HCT116 (cell line): ENCODE data around the gene FKBP5. TPM values are rescaled to one million over a fixed set of nuclear protein-coding genes. Genes with fewer than 3 reads are reported as not detected.

ENCODE experiments used
- ATAC-seq: fragments of 200-7000 bp; cut with Tn5 transposase; 2 replicates; pipeline ENCODE4 v1.9.1; 2020; ENCODE audit warnings: mild to moderate bottlenecking, moderate library complexity
- BruUV-seq: library from RNA; stranded (reverse); fragments of 400-500 nt; replicated peaks from 2 replicates; lab custom pipeline; 2021; lab: Mats Ljungman, UMichigan
- CTCF ChIA-PET: fragments of 300-600 bp; sonication (Branson Sonifier 250); formaldehyde crosslinking; loops from one replicate; lab custom pipeline; 2021; ENCODE audit warnings: antibody characterized with exemption; lab: Charles Lee
- POLR2A ChIA-PET: fragments of 300-600, 350-600 bp; sonication (Branson Sonifier 250); formaldehyde crosslinking; loops from one replicate; lab custom pipeline; 2021; ENCODE audit warnings: antibody characterized with exemption; lab: Charles Lee
- RAD21 ChIA-PET, 2 experiments: fragments of 300-600 bp; sonication (Branson Sonifier 250); formaldehyde crosslinking; loops; one replicate each; lab custom pipeline; 2023; ENCODE audit warnings: low total read pairs in 2 of 2; ENCODE audit not compliant: uncharacterized antibody in 2 of 2, unreplicated experiment in 2 of 2, low non-redundant PET in 1 of 2; lab: Charles Lee
- DNase-seq: peaks from one replicate; pipeline ENCODE4 v3.0.0-alpha.2; 2010; ENCODE audit warnings: low read depth, low spot score
- H2AFZ ChIP-seq: fragments of 200-600 bp; shearing (Covaris generic), sonication (generic); 2 replicates; pipeline ENCODE4 v1.6.1; 2017; ENCODE audit warnings: low read depth, mixed run types, mixed read lengths, antibody characterized with exemption, low read length; ENCODE audit not compliant: poor library complexity, severe bottlenecking
- H3K27ac ChIP-seq: 2 replicates; pipeline ENCODE4 v1.5.1; 2012; ENCODE audit warnings: low read depth, low read length
- H3K27me3 ChIP-seq: fragments of 200-600 bp; sonication (generic); 2 replicates; pipeline ENCODE4 v1.6.1; 2016; ENCODE audit warnings: mixed run types, low read length, mixed read lengths; ENCODE audit not compliant: insufficient read depth
- H3K36me3 ChIP-seq, 2 experiments: fragments of 200-500 bp in 1 of 2; fragments of 200-600 bp in 1 of 2; sonication (Bioruptor generic) in 1 of 2; sonication (generic) in 1 of 2; 2 replicates each; pipeline versions ENCODE4 v1.5.1 to v1.6.1; 2014 to 2016; ENCODE audit warnings: low read length in 2 of 2, inconsistent platforms in 1 of 2, mixed read lengths in 1 of 2, mixed run types in 1 of 2; ENCODE audit not compliant: insufficient read depth in 2 of 2, control insufficient read depth in 1 of 2
- H3K4me1 ChIP-seq, 2 experiments: fragments of 200-600 bp in 1 of 2; sonication (generic) in 1 of 2; 2 replicates each; pipeline versions ENCODE4 v1.5.1 to v1.6.1; 2012 to 2017; ENCODE audit warnings: low read length in 2 of 2, inconsistent platforms in 1 of 2, mild to moderate bottlenecking in 1 of 2, mixed read lengths in 1 of 2, mixed run types in 1 of 2, moderate library complexity in 1 of 2; ENCODE audit not compliant: insufficient read depth in 2 of 2, control insufficient read depth in 1 of 2
- H3K4me2 ChIP-seq: fragments of 200-600 bp; sonication (generic); 2 replicates; pipeline ENCODE4 v1.6.1; 2017; ENCODE audit warnings: mixed run types, low read length, mixed read lengths
- H3K4me3 ChIP-seq, 2 experiments: fragments of 200-600 bp in 1 of 2; sonication (generic) in 1 of 2; replicated peaks in 1 of 2; 2 replicates each; pipeline ENCODE4 v1.5.1; 2011 to 2016; ENCODE audit warnings: low read length in 2 of 2, control low read depth in 1 of 2, low read depth in 1 of 2, mild to moderate bottlenecking in 1 of 2, mixed read lengths in 1 of 2, mixed run types in 1 of 2
- H3K79me2 ChIP-seq: fragments of 200-600 bp; sonication (generic); 2 replicates; pipeline ENCODE4 v1.6.1; 2017; ENCODE audit warnings: mild to moderate bottlenecking, mixed run types, low read length, moderate library complexity, mixed read lengths; ENCODE audit not compliant: insufficient read depth
- H3K9ac ChIP-seq: fragments of 200-600 bp; sonication (generic); 2 replicates; pipeline ENCODE4 v1.6.1; 2016; ENCODE audit warnings: low read length, mixed read lengths
- H3K9me2 ChIP-seq: fragments of 200-600 bp; sonication (generic), shearing (Covaris generic); 2 replicates; pipeline ENCODE4 v1.6.1; 2017; ENCODE audit warnings: mixed run types, mild to moderate bottlenecking, moderate library complexity; ENCODE audit not compliant: insufficient read depth
- H3K9me3 ChIP-seq, 2 experiments: fragments of 200-500 bp in 1 of 2; fragments of 200-600 bp in 1 of 2; sonication (Bioruptor generic) in 1 of 2; sonication (generic) in 1 of 2; 2 replicates each; pipeline ENCODE4 v1.6.1; 2014 to 2017; ENCODE audit warnings: low read length in 2 of 2, mixed read lengths in 2 of 2, inconsistent platforms in 1 of 2, low read depth in 1 of 2, mild to moderate bottlenecking in 1 of 2, mixed run types in 1 of 2, moderate library complexity in 1 of 2; ENCODE audit not compliant: control insufficient read depth in 1 of 2, insufficient read depth in 1 of 2
- H4K20me1 ChIP-seq: fragments of 200-600 bp; sonication (generic), shearing (Covaris generic); 2 replicates; pipeline ENCODE4 v1.6.1; 2017; ENCODE audit warnings: mixed run types, mild to moderate bottlenecking, moderate library complexity; ENCODE audit not compliant: insufficient read depth
- ELF1 ChIP-seq: IDR thresholded peaks from 2 replicates; pipeline ENCODE4 v1.6.1; 2012; ENCODE audit warnings: low read depth, borderline replicate concordance
- EZH2 ChIP-seq: fragments of 200-600 bp; sonication (generic); IDR thresholded peaks from 2 replicates; pipeline ENCODE4 v1.6.1; 2017; ENCODE audit warnings: antibody characterized with exemption, mixed run types
- EZH2phosphoT487 ChIP-seq: fragments of 200-600 bp; IDR thresholded peaks from 2 replicates; pipeline ENCODE4 v1.6.1; 2018; ENCODE audit warnings: antibody characterized with exemption, borderline replicate concordance
- JUND ChIP-seq: IDR thresholded peaks from 2 replicates; pipeline ENCODE4 v1.6.1; 2012
- POLR2A ChIP-seq: IDR thresholded peaks from 2 replicates; pipeline ENCODE4 v1.7.0; 2011; ENCODE audit warnings: borderline replicate concordance; ENCODE audit not compliant: insufficient read depth, insufficient read length; ENCODE audit errors: extremely low read depth
- SIN3A ChIP-seq: IDR thresholded peaks from 2 replicates; pipeline ENCODE4 v1.6.1; 2012; ENCODE audit warnings: low read depth
- SRF ChIP-seq: IDR thresholded peaks from 2 replicates; pipeline ENCODE4 v1.6.1; 2012; ENCODE audit warnings: low read depth
- TCF7L2 ChIP-seq: IDR thresholded peaks from 2 replicates; pipeline ENCODE4 v1.7.0; 2011; ENCODE audit warnings: borderline replicate concordance, inconsistent platforms; ENCODE audit not compliant: insufficient read depth, insufficient read length; ENCODE audit errors: extremely low read depth
- ZFX ChIP-seq: fragments of 450-650 bp; IDR thresholded peaks from 2 replicates; pipeline ENCODE4 v1.6.1; 2017
- ZNF274 ChIP-seq: fragments of 200-500 bp; sonication (Bioruptor generic); IDR thresholded peaks from 2 replicates; pipeline ENCODE4 v1.6.1; 2014; ENCODE audit warnings: mild to moderate bottlenecking, low read depth, low read length, inconsistent platforms
- intact Hi-C: fragments of 100-400 bp; cut with micrococcal nuclease; formaldehyde crosslinking; loops from 2 replicates; pipeline ENCODE4 v1.10.0; 2022
- total RNA-seq: library from RNA; stranded (reverse); gene quantifications from one replicate; pipeline ENCODE4 v1.2.1, GENCODE V29; 2021; ENCODE audit not compliant: unreplicated experiment
- TF ChIP-seq, protein P1 (sequence below): IDR thresholded peaks from 2 replicates; pipeline ENCODE4 v1.6.1; 2012
- TF ChIP-seq, protein P2 (sequence below): IDR thresholded peaks from 2 replicates; pipeline ENCODE4 v1.6.1; 2012
- TF ChIP-seq, protein P3 (sequence below), 3 experiments: fragments of 200-600 bp in 1 of 3; sonication (generic) in 1 of 3; IDR thresholded peaks in 2 of 3; conservative IDR thresholded peaks in 1 of 3; 2 replicates each; pipeline ENCODE4 v1.5.1; 2012 to 2017; ENCODE audit warnings: low read depth in 2 of 3, low read length in 2 of 3, antibody characterized with exemption in 1 of 3, borderline replicate concordance in 1 of 3, control low read depth in 1 of 3, mild to moderate bottlenecking in 1 of 3, mixed read lengths in 1 of 3, mixed run types in 1 of 3, moderate library complexity in 1 of 3; ENCODE audit not compliant: insufficient read depth in 1 of 3
- TF ChIP-seq, protein P4 (sequence below): IDR thresholded peaks from 2 replicates; pipeline ENCODE4 v1.6.1; 2012; ENCODE audit warnings: low read depth

The FKBP5 gene
- total RNA-seq, 1 experiment from 2014 or later = 50.3 TPM

DNA sequence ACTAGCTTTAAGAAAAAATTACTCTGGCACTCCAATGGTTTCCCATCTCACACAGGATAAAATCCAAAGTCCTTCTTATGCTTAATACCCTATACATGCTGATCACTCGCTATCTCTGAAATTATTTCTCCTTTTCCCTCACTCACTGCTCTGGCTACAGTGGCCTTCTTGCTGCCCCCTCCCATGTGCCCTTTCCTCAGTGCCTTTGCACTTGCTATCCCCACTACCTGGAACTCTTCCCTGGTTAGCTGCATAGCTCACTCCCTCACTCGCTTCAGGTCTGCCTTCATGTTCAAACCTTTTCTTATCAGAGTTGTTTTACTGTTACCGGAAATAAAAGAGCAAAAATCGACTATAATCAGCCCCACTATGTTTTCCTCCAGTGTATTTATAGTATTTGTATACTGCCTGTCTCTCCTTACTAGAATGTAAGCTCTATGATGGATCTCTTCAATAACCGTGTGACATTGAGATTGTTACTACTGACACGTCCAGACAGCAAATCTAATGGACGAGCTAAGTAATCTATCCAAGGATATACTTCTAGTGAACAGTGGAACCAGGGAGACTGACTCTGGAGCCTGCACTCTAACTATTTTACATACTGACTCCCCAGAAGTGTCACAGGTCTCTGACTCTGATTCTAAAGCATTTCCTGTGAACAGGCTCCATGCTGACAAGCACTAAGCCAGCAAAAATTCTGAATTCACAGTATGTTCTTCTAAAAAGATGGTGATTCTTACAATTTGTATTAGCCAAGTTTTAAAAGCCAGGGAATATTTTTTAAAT lies 25.1 kb downstream of the FKBP5 start:
- no peak overlapping the region for H2AFZ ChIP-seq
- intact Hi-C loops = no loop called here
- H3K4me1 ChIP-seq = peaks cover 7 to 15% of the 10 kb centered on the region in 2 experiments; a peak in 2 of 4 replicates
- RAD21 ChIA-PET = no interaction called here
- no peaks in the 10 kb centered on the region for H3K36me3 ChIP-seq
- BruUV-seq = no TSS peak
- no peaks in the 10 kb centered on the region for H4K20me1 ChIP-seq
- no peak overlapping the region for H3K4me2 ChIP-seq
- POLR2A ChIA-PET = interaction anchor here (0.6 to 2.3 kb wide), 2 partner anchors 16 to 57 kb away, joined by 3 to 8 read pairs; no protein-coding TSS in a partner anchor
- H3K27me3 ChIP-seq = no peaks in the 10 kb centered on the region
- H3K27ac ChIP-seq = no peak overlapping the region
- DNase-seq = no peak
- no peak overlapping the region for H3K9ac ChIP-seq
- no peak for ATAC-seq
- no peaks in the 10 kb centered on the region for H3K9me2 ChIP-seq
- H3K9me3 ChIP-seq = no peaks in the 10 kb centered on the region
- peaks cover 69% of the 10 kb centered on the region for H3K79me2 ChIP-seq
- TF ChIP-seq, protein P1, sequence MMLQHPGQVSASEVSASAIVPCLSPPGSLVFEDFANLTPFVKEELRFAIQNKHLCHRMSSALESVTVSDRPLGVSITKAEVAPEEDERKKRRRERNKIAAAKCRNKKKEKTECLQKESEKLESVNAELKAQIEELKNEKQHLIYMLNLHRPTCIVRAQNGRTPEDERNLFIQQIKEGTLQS = no peak
- TF ChIP-seq, protein P2, sequence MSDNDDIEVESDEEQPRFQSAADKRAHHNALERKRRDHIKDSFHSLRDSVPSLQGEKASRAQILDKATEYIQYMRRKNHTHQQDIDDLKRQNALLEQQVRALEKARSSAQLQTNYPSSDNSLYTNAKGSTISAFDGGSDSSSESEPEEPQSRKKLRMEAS = no peak
- TF ChIP-seq SIN3A (no peak), SRF (no peak), EZH2phosphoT487 (no peak), ZFX (no peak), TCF7L2 (no peak)
- CTCF ChIA-PET = no interaction called here
- no peak overlapping the region for H3K4me3 ChIP-seq

DNA sequence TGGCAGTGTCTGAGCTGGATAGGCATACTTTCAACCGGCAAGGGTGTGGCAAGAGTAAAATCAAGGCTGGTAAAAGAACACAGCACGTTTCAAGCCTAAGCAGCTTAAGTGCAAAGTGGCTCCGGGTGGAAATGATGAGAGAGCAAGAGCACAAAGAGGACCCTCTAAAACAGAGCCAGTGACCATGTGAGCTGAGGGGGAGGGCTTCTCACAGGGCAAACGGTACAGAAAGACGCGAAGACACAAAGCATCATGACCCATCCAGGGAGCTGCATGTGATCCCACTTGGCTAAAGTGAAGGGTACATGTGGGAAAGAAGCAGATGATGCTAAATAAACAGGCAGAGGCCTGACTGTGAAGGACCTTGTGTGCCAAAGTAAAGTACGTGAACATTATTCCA lies 25.7 kb downstream of the FKBP5 start:
- Histone ChIP-seq H3K9me2 (no peaks in the 10 kb centered on the region), H3K4me1 (peaks cover 7 to 15% of the 10 kb centered on the region in 2 experiments; a peak in 2 of 4 replicates), H3K4me2 (no peak overlapping the region), H3K27ac (no peak overlapping the region), H3K36me3 (no peaks in the 10 kb centered on the region), H3K79me2 (peaks cover 63% of the 10 kb centered on the region), H3K27me3 (no peaks in the 10 kb centered on the region), H4K20me1 (no peaks in the 10 kb centered on the region), H3K9ac (no peak overlapping the region), H3K9me3 (no peaks in the 10 kb centered on the region), H2AFZ (no peak overlapping the region), H3K4me3 (no peak overlapping the region)
- ChIA-PET POLR2A (interaction anchor here (2.3 kb wide), 1 partner anchor 15 kb away, joined by 8 read pairs; no protein-coding TSS in a partner anchor), RAD21 (no interaction called here), CTCF (no interaction called here)
- ATAC-seq (no peak), DNase-seq (no peak)
- intact Hi-C loops = no loop called here
- BruUV-seq = no TSS peak
- no peak for TF ChIP-seq TCF7L2
- TF ChIP-seq SRF = no peak
- TF ChIP-seq, protein P3, sequence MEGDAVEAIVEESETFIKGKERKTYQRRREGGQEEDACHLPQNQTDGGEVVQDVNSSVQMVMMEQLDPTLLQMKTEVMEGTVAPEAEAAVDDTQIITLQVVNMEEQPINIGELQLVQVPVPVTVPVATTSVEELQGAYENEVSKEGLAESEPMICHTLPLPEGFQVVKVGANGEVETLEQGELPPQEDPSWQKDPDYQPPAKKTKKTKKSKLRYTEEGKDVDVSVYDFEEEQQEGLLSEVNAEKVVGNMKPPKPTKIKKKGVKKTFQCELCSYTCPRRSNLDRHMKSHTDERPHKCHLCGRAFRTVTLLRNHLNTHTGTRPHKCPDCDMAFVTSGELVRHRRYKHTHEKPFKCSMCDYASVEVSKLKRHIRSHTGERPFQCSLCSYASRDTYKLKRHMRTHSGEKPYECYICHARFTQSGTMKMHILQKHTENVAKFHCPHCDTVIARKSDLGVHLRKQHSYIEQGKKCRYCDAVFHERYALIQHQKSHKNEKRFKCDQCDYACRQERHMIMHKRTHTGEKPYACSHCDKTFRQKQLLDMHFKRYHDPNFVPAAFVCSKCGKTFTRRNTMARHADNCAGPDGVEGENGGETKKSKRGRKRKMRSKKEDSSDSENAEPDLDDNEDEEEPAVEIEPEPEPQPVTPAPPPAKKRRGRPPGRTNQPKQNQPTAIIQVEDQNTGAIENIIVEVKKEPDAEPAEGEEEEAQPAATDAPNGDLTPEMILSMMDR (IDR thresholded peaks at IDR 0.05 in 2 of 3, conservative IDR thresholded peaks at IDR 0.05 in 1 of 3; ENCODE audit: borderline replicate concordance in 1 of 3, insufficient read depth in 1 of 3, low read depth in 2 of 3, low read length in 2 of 3) = no peak
- no peak for TF ChIP-seq ELF1
- TF ChIP-seq EZH2 = no peak
- no peak for TF ChIP-seq JUND
- TF ChIP-seq ZNF274 = no peak
- no peak for TF ChIP-seq POLR2A
- TF ChIP-seq, protein P4, sequence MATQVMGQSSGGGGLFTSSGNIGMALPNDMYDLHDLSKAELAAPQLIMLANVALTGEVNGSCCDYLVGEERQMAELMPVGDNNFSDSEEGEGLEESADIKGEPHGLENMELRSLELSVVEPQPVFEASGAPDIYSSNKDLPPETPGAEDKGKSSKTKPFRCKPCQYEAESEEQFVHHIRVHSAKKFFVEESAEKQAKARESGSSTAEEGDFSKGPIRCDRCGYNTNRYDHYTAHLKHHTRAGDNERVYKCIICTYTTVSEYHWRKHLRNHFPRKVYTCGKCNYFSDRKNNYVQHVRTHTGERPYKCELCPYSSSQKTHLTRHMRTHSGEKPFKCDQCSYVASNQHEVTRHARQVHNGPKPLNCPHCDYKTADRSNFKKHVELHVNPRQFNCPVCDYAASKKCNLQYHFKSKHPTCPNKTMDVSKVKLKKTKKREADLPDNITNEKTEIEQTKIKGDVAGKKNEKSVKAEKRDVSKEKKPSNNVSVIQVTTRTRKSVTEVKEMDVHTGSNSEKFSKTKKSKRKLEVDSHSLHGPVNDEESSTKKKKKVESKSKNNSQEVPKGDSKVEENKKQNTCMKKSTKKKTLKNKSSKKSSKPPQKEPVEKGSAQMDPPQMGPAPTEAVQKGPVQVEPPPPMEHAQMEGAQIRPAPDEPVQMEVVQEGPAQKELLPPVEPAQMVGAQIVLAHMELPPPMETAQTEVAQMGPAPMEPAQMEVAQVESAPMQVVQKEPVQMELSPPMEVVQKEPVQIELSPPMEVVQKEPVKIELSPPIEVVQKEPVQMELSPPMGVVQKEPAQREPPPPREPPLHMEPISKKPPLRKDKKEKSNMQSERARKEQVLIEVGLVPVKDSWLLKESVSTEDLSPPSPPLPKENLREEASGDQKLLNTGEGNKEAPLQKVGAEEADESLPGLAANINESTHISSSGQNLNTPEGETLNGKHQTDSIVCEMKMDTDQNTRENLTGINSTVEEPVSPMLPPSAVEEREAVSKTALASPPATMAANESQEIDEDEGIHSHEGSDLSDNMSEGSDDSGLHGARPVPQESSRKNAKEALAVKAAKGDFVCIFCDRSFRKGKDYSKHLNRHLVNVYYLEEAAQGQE = no peak
